IPS DF 6.9 (cell line): ENCODE measurements around the gene EIF4A3.

Experiments used
- DNase-seq: peaks from one replicate; pipeline ENCODE4 v3.0.0-alpha.2; 2013; ENCODE audit warnings: low read depth, low spot score
- H3K27ac ChIP-seq: one replicate; pipeline ENCODE4 v1.5.1; 2013; ENCODE audit warnings: low read length, control low read depth
- H3K27me3 ChIP-seq: 2 replicates; pipeline ENCODE4 v1.6.1; 2013; ENCODE audit warnings: mild to moderate bottlenecking, low read length; ENCODE audit not compliant: control insufficient read depth, insufficient read depth
- H3K36me3 ChIP-seq: 2 replicates; pipeline ENCODE4 v1.6.1; 2013; ENCODE audit warnings: low read length; ENCODE audit not compliant: control insufficient read depth, insufficient read depth
- H3K4me1 ChIP-seq: 2 replicates; pipeline ENCODE4 v1.6.1; 2013; ENCODE audit warnings: low read length; ENCODE audit not compliant: control insufficient read depth, insufficient read depth
- H3K4me3 ChIP-seq: 2 replicates; pipeline ENCODE4 v1.5.1; 2013; ENCODE audit warnings: mild to moderate bottlenecking, low read length
- H3K9me3 ChIP-seq: 2 replicates; pipeline ENCODE4 v1.6.1; 2013; ENCODE audit warnings: low read length, inconsistent platforms; ENCODE audit not compliant: control insufficient read depth, insufficient read depth
- whole genome bisulfite sequencing: extraction: QIAGEN DNeasy Blood & Tissue Kit; methylation state at CpG from one replicate; pipeline ENCODE4 v1.1.7; 2013; ENCODE audit warnings: mixed read lengths, missing lambda C conversion rate; ENCODE audit not compliant: insufficient read length, insufficient coverage; 5-methylcytosine and 5-hydroxymethylcytosine counted together

Gene EIF4A3

GRCh38 chr17:80122026-80122575 lies 24.8 kb downstream of the EIF4A3 start:
- Histone ChIP-seq H3K4me3 (no peak overlapping the region), H3K9me3 (no peaks in the 10 kb centered on the region), H3K36me3 (peaks cover 11% of the 10 kb centered on the region; the same call in 1 of the 2 replicates), H3K4me1 (peaks cover 6% of the 10 kb centered on the region; the same call in 1 of the 2 replicates), H3K27me3 (no peaks in the 10 kb centered on the region), H3K27ac (no peak overlapping the region)
- DNase-seq = no peak
- no CpG with 5 or more reads among the region's 17 CpGs for WGBS

GRCh38 chr17:80119839-80120238 lies 27.1 kb downstream of the EIF4A3 start:
- Histone ChIP-seq H3K4me3 (no peak overlapping the region), H3K27me3 (no peaks in the 10 kb centered on the region), H3K36me3 (peaks cover 16% of the 10 kb centered on the region; the same call in 1 of the 2 replicates), H3K9me3 (no peaks in the 10 kb centered on the region), H3K27ac (no peak overlapping the region), H3K4me1 (peaks cover 6% of the 10 kb centered on the region; the same call in 1 of the 2 replicates)
- 100% methylated on average over 1 of the region's 9 CpGs for WGBS
- DNase-seq = no peak

- H3K4me1 ChIP-seq = peaks cover 2% of the 10 kb centered on the region; the same call in 1 of the 2 replicates
- H3K9me3 ChIP-seq = no peaks in the 10 kb centered on the region
- no peaks in the 10 kb centered on the region for H3K27me3 ChIP-seq
- WGBS = no CpG with 5 or more reads among the region's 24 CpGs
- H3K36me3 ChIP-seq = peaks cover 16% of the 10 kb centered on the region; the same call in 1 of the 2 replicates
- H3K27ac ChIP-seq = no peak overlapping the region
- no peak overlapping the region for H3K4me3 ChIP-seq
- no peak for DNase-seq
Measured at GRCh38 chr17:80119271-80119791, 27.6 kb downstream of the EIF4A3 start.

GRCh38 chr17:80118601-80119270 lies 28.2 kb downstream of the EIF4A3 start:
- Histone ChIP-seq H3K9me3 (no peaks in the 10 kb centered on the region), H3K36me3 (peaks cover 16% of the 10 kb centered on the region; the same call in 1 of the 2 replicates), H3K27ac (no peak overlapping the region), H3K4me3 (no peak overlapping the region), H3K27me3 (no peaks in the 10 kb centered on the region), H3K4me1 (peaks cover under 1% of the 10 kb centered on the region; the same call in 1 of the 2 replicates)
- DNase-seq = no peak
- WGBS = no CpG with 5 or more reads among the region's 35 CpGs

- H3K4me3 ChIP-seq = no peak overlapping the region
Measured at GRCh38 chr17:80117491-80118401, 29.2 kb downstream of the EIF4A3 start.

DNA sequence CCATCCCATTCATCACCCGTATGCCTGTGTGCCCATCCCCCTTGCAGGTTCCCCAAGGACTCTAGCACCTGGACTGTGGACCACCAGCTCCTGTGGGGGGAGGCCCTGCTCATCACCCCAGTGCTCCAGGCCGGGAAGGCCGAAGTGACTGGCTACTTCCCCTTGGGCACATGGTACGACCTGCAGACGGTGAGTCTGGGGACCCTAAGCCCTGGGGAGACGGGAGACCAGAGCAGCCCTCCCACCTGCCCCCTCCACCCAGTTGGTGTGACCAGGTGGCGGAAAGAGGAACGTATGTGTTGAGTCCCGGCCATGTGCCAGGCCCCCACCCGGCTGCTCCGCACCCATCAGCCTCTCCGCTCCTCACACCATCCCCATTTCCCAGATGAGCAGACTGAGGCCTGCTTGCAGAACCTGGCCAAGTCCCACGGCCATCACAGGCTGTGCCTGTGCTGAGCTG lies 30.0 kb downstream of the EIF4A3 start:
- no CpG with 5 or more reads among the region's 13 CpGs for WGBS
- Histone ChIP-seq H3K36me3 (peaks cover 16% of the 10 kb centered on the region; the same call in 1 of the 2 replicates), H3K4me1 (peaks cover 7% of the 10 kb centered on the region; the same call in 1 of the 2 replicates), H3K27me3 (no peaks in the 10 kb centered on the region), H3K9me3 (no peaks in the 10 kb centered on the region), H3K4me3 (no peak overlapping the region), H3K27ac (no peak overlapping the region)
- no peak for DNase-seq

More at GRCh38 chr17:80117491-80118401, 29.2 kb downstream of the EIF4A3 start:
- H3K4me1 ChIP-seq = peaks cover 5% of the 10 kb centered on the region; the same call in 1 of the 2 replicates
- peaks cover 16% of the 10 kb centered on the region; the same call in 1 of the 2 replicates for H3K36me3 ChIP-seq
- no peaks in the 10 kb centered on the region for H3K27me3 ChIP-seq
- no peaks in the 10 kb centered on the region for H3K9me3 ChIP-seq
- WGBS = no CpG with 5 or more reads among the region's 31 CpGs
- H3K27ac ChIP-seq = no peak overlapping the region
- no peak for DNase-seq

GRCh38 chr17:80116276-80116920 lies 30.5 kb downstream of the EIF4A3 start:
- no CpG with 5 or more reads among the region's 16 CpGs for WGBS
- Histone ChIP-seq H3K4me3 (no peak overlapping the region), H3K27ac (no peak overlapping the region), H3K27me3 (no peaks in the 10 kb centered on the region), H3K9me3 (no peaks in the 10 kb centered on the region), H3K4me1 (peaks cover 9% of the 10 kb centered on the region; the same call in 1 of the 2 replicates), H3K36me3 (peaks cover 16% of the 10 kb centered on the region; the same call in 1 of the 2 replicates)
- no peak for DNase-seq

DNA sequence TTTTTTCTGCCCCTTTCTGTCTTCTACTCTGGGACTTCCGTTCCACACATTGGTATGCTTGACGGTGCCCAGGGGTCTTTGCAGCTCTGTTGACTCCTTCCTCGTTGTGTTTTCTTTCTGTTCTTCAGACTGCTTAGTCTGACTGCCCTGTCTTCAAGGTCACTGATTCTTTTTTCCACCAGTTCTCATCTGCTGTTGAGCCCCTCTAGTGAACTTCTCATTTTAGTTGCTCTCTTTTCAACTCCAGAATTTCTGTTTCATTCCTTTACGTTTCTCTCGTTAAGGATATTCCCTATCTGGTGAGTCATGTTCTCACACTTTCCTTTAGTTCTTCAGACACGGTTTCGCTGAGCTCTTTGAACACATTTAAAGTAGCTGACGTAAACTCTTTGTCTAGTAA lies 31.8 kb downstream of the EIF4A3 start:
- no CpG with 5 or more reads among the region's 8 CpGs for WGBS
- H3K36me3 ChIP-seq = peaks cover 16% of the 10 kb centered on the region; the same call in 1 of the 2 replicates
- no peaks in the 10 kb centered on the region for H3K9me3 ChIP-seq
- H3K4me3 ChIP-seq = no peak overlapping the region
- H3K27me3 ChIP-seq = no peaks in the 10 kb centered on the region
- DNase-seq = no peak
- H3K27ac ChIP-seq = no peak overlapping the region
- H3K4me1 ChIP-seq = peaks cover 9% of the 10 kb centered on the region; the same call in 1 of the 2 replicates

DNA sequence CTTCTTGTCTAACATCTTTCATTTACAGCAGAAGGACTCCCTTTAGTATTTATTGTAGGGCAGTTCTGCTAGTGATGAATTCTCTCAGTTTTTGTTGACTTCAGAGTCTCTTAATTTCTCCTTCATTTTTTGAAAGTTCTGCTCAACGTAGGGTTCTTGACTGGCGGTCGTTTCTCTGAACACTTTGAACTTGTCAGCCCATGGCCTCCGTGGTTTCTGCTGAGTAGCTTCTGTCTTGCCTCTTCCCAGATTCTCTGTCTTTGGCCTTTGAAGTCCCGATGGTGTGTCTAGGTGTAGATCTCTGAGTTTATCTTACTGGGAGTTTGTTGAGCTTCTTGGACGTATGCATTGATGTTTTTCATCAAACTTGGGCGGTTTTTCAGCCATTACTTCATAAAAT lies 32.2 kb downstream of the EIF4A3 start:
- no peak for DNase-seq
- no peaks in the 10 kb centered on the region for H3K9me3 ChIP-seq
- H3K4me3 ChIP-seq = no peak overlapping the region
- peaks cover 16% of the 10 kb centered on the region; the same call in 1 of the 2 replicates for H3K36me3 ChIP-seq
- no peak overlapping the region for H3K27ac ChIP-seq
- no peaks in the 10 kb centered on the region for H3K27me3 ChIP-seq
- H3K4me1 ChIP-seq = peaks cover 9% of the 10 kb centered on the region; the same call in 1 of the 2 replicates
- no CpG with 5 or more reads among the region's 7 CpGs for WGBS
